GM12878 (cell line): ENCODE measurements around the gene LRRC4B. TPM values are rescaled to one million over a fixed set of nuclear protein-coding genes. Genes with fewer than 3 reads are reported as not detected.

Source experiments
- ATAC-seq: fragments of 200-7000 bp; cut with Tn5 transposase; 3 replicates; pipeline ENCODE4 v1.9.1; 2020; ENCODE audit warnings: mild to moderate bottlenecking, moderate library complexity
- BruUV-seq: library from RNA; stranded (reverse); fragments of 400-500 nt; replicated peaks from 2 replicates; lab custom pipeline; 2021; lab: Mats Ljungman, UMichigan
- CTCF ChIA-PET: fragments of 300-600 bp; sonication (Branson Sonifier 250); formaldehyde crosslinking; extraction: SDS; loops from one replicate; lab custom pipeline; 2021; ENCODE audit warnings: inconsistent platforms; lab: Yijun Ruan, JAX
- POLR2A ChIA-PET: fragments of 350-600 bp; formaldehyde crosslinking; extraction: SDS; loops from one replicate; lab custom pipeline; 2021; ENCODE audit warnings: inconsistent platforms; lab: Charles Lee
- RAD21 ChIA-PET: fragments of 300-600 bp; sonication (Branson Sonifier 250); formaldehyde crosslinking; loops from one replicate; lab custom pipeline; 2023; ENCODE audit warnings: antibody characterized with exemption; ENCODE audit not compliant: unreplicated experiment; lab: Charles Lee
- SMC1A ChIA-PET: fragments of 300-600 bp; sonication (Branson Sonifier 250); formaldehyde crosslinking; loops from one replicate; lab custom pipeline; 2023; ENCODE audit not compliant: unreplicated experiment, uncharacterized antibody; lab: Charles Lee
- DNase-seq: peaks from one replicate; pipeline ENCODE4 v3.0.0-alpha.2; 2011; ENCODE audit warnings: low read depth, low spot score
- FAIRE-seq: peaks from 3 replicates; lab custom pipeline; 2011; peaks lifted over from hg19 to GRCh38; lab: Jason Lieb, UNC
- H2AFZ ChIP-seq: 2 replicates; pipeline ENCODE4 v1.6.0; 2011; ENCODE audit warnings: low read depth, low read length, control low read depth; ENCODE audit not compliant: control insufficient read depth
- H3K27ac ChIP-seq: 2 replicates; pipeline ENCODE4 v1.5.1; 2011; ENCODE audit warnings: control low read depth; ENCODE audit not compliant: control insufficient read depth, insufficient read depth
- H3K27me3 ChIP-seq, 2 experiments: replicated peaks in 1 of 2; 2 replicates each; pipeline versions ENCODE4 v1.6.0 to v1.6.1; 2011; ENCODE audit warnings: low read length in 1 of 2; ENCODE audit not compliant: control insufficient read depth in 2 of 2, insufficient read depth in 2 of 2
- H3K36me3 ChIP-seq, 2 experiments: 2 replicates each; pipeline ENCODE4 v1.5.1; 2011; ENCODE audit warnings: low read length in 1 of 2; ENCODE audit not compliant: control insufficient read depth in 2 of 2, insufficient read depth in 2 of 2
- H3K4me1 ChIP-seq: 2 replicates; pipeline ENCODE4 v1.6.1; 2011; ENCODE audit warnings: mild to moderate bottlenecking, low read length, moderate library complexity, mixed read lengths; ENCODE audit not compliant: control insufficient read depth, insufficient read depth
- H3K4me2 ChIP-seq: 2 replicates; pipeline ENCODE4 v1.6.0; 2011; ENCODE audit warnings: control low read depth; ENCODE audit not compliant: control insufficient read depth, insufficient read depth
- H3K4me3 ChIP-seq: fragments of 200-600 bp; sonication (generic); 2 replicates; pipeline ENCODE4 v1.5.1; 2016
- H3K79me2 ChIP-seq: 2 replicates; pipeline ENCODE4 v1.6.0; 2011; ENCODE audit warnings: low read length; ENCODE audit not compliant: control insufficient read depth, insufficient read depth
- H3K9ac ChIP-seq: 2 replicates; pipeline ENCODE4 v1.8.0; 2011; ENCODE audit warnings: low read length, control low read depth, mixed read lengths; ENCODE audit not compliant: control insufficient read depth, insufficient read depth
- H3K9me3 ChIP-seq: replicated peaks from 3 replicates; pipeline ENCODE4 v1.5.1; 2011; ENCODE audit warnings: mild to moderate bottlenecking, low read length; ENCODE audit not compliant: control insufficient read depth, insufficient read depth
- H4K20me1 ChIP-seq: 2 replicates; pipeline ENCODE4 v1.6.0; 2011; ENCODE audit not compliant: control insufficient read depth, insufficient read depth
- CHD2 ChIP-seq: IDR thresholded peaks from 2 replicates; pipeline ENCODE4 v1.6.1; 2011; ENCODE audit warnings: low read depth, low read length, improper control_type of control experiment, borderline replicate concordance
- HCFC1 ChIP-seq: fragments of 150-350 bp; IDR thresholded peaks from 2 replicates; pipeline ENCODE4 v1.6.1; 2014; ENCODE audit warnings: low read length
- MEF2A ChIP-seq: IDR thresholded peaks from 2 replicates; pipeline ENCODE4 v1.6.1; 2011; ENCODE audit warnings: low read depth, mild to moderate bottlenecking, low read length, moderate library complexity; ENCODE audit not compliant: insufficient read depth
- MTA2 ChIP-seq: fragments of 450-650 bp; IDR thresholded peaks from 2 replicates; pipeline ENCODE4 v1.6.1; 2016; ENCODE audit warnings: low read depth, mild to moderate bottlenecking, moderate library complexity
- NBN ChIP-seq: fragments of 450-650 bp; IDR thresholded peaks from 2 replicates; pipeline ENCODE4 v1.6.1; 2016
- SMAD5 ChIP-seq: IDR thresholded peaks from 2 replicates; pipeline ENCODE4 v1.6.1; 2016; ENCODE audit warnings: antibody characterized with exemption, low read depth
- SMARCA5 ChIP-seq: fragments of 450-650 bp; IDR thresholded peaks from 2 replicates; pipeline ENCODE4 v1.6.1; 2017; ENCODE audit warnings: mild to moderate bottlenecking
- WRNIP1 ChIP-seq: IDR thresholded peaks from 2 replicates; pipeline ENCODE4 v1.6.1; 2011; ENCODE audit warnings: low read depth, low read length, improper control_type of control experiment, borderline replicate concordance
- WGBS: methylation state at CpG from one replicate; pipeline ENCODE4 v1.1.6; 2016; ENCODE audit warnings: low lambda C conversion rate; ENCODE audit not compliant: insufficient replicate concordance, insufficient coverage; ENCODE audit errors: missing lambda C conversion rate; 5-methylcytosine and 5-hydroxymethylcytosine counted together
- in situ Hi-C: fragments of 300-500 bp; cut with MboI; formaldehyde crosslinking; loops from 9 replicates; pipeline ENCODE4 v1.14.3; 2018; ENCODE audit warnings: mixed read lengths
- intact Hi-C: fragments of 100-400 bp; cut with micrococcal nuclease; formaldehyde crosslinking; loops from one replicate; pipeline ENCODE4 v1.14.2; 2022; ENCODE audit not compliant: unreplicated experiment
- polyA plus RNA-seq, 11 experiments: library from polyadenylated mRNA; depleted of rRNA in 4 of 11; unstranded in 6 of 11; stranded (reverse) in 5 of 11; fragments of >200 nt; fragmentation: Nextera tagmentation in 4 of 11; fragmentation: Illumina TruSeq in 1 of 11; extraction: Ambion mirVana in 4 of 11; extraction: Trizol in 1 of 11; gene quantifications; 1 replicate in 1 of 11; 2 replicates in 10 of 11; pipeline versions ENCODE4 v1.2.1 to v1.2.3, GENCODE V29; 2011 to 2016; ENCODE audit warnings: inconsistent platforms in 2 of 11, missing spikeins in 2 of 11, low read depth in 1 of 11
- total RNA-seq, 4 experiments: library from RNA; depleted of rRNA in 3 of 4; stranded (reverse); fragments of >200 nt in 3 of 4; fragmentation: Illumina TruSeq in 1 of 4; extraction: Trizol in 1 of 4; gene quantifications; 2 replicates each; pipeline versions ENCODE4 v1.2.1 to v1.2.3, GENCODE V29; 2013 to 2021
- TF ChIP-seq, protein P1 (sequence below): IDR thresholded peaks from 2 replicates; pipeline ENCODE4 v1.6.1; 2011; ENCODE audit warnings: low read depth, low read length, improper control_type of control experiment, borderline replicate concordance

Gene LRRC4B
- total and polyA plus RNA-seq, 10 of the 15 experiments (the other 5 are each of a cell fraction or from before 2014, with no cell fraction given) = 0.14 TPM; not detected in 9

DNA sequence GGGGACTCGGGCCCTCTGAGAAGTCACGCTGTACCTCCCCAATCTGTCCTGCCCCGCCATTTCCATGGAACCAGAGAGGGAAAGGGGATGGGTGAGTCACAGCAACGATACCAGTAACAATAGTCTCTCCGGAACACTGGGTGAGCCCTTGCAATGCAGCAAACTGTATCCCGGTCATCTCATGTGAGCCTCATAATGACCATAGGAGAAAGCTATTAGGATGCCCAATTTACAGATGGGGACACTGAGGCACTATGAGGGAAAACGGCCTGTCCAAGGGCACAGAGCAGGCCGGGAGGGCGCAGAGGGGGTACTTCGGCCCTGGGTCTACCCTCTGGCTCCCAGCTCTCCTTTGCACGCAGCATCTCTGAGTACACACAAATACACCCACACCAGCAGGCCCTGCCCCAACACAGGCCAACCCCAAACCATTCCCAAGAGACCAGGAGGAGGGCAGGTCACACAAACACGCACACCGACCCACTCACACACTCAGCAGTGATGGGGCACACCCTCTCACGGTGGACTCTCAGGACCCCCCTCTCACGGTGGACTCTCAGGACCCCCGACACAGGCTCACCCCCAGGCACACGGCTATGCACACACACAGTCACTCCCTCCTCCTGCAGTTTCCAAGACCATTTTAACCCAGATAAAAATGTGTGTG is 18.2 kb downstream of the LRRC4B start:
- 25% methylated on average over 17 of the region's 17 CpGs for WGBS
- ChIA-PET POLR2A (no interaction called here), SMC1A (no interaction called here)

More for the DNA sequence above, 18.2 kb downstream of the LRRC4B start:
- no peak for FAIRE-seq
- TF ChIP-seq NBN (no peak), SMAD5 (no peak), MEF2A (no peak), WRNIP1 (no peak), MTA2 (no peak), CHD2 (no peak), HCFC1 (no peak), SMARCA5 (no peak)
- TF ChIP-seq, protein P1, sequence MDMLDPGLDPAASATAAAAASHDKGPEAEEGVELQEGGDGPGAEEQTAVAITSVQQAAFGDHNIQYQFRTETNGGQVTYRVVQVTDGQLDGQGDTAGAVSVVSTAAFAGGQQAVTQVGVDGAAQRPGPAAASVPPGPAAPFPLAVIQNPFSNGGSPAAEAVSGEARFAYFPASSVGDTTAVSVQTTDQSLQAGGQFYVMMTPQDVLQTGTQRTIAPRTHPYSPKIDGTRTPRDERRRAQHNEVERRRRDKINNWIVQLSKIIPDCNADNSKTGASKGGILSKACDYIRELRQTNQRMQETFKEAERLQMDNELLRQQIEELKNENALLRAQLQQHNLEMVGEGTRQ = no peak
- no peaks in the 10 kb centered on the region for H3K4me1 ChIP-seq
- H3K27me3 ChIP-seq = peaks cover 0 to 3% of the 10 kb centered on the region in 2 experiments
- H3K9ac ChIP-seq = no peak overlapping the region
- BruUV-seq = no TSS peak
- no peak overlapping the region for H3K4me2 ChIP-seq
- no peak overlapping the region for H2AFZ ChIP-seq
- no peak overlapping the region for H3K4me3 ChIP-seq
- H3K27ac ChIP-seq = no peak overlapping the region
- no peak for ATAC-seq
- ChIA-PET CTCF (interaction anchor here (1.2 kb wide), 1 partner anchor 12 kb away, joined by 3 read pairs; no protein-coding TSS in a partner anchor), RAD21 (no interaction called here)
- H3K36me3 ChIP-seq = no peaks in the 10 kb centered on the region
- no peaks in the 10 kb centered on the region for H3K79me2 ChIP-seq
- no peaks in the 10 kb centered on the region for H4K20me1 ChIP-seq
- H3K9me3 ChIP-seq = no peaks in the 10 kb centered on the region
- intact Hi-C loops = no loop called here
- in situ Hi-C loops = no loop called here
- no peak for DNase-seq
